HT1080 (cell line): ENCODE data around the gene RIOK2. TPM values are rescaled to one million over a fixed set of nuclear protein-coding genes. Genes with fewer than 3 reads are reported as not detected.
"Not testable (repeated sequence)": the region's sequence is repeated elsewhere in the genome, so short reads cannot be mapped to it uniquely, and the experiment has no call there.

ENCODE experiments used
- DNase-seq: peaks from one replicate; pipeline ENCODE4 v3.0.0-alpha.2; 2015; ENCODE audit warnings: low read depth
- total RNA-seq: library from RNA; depleted of rRNA; stranded (reverse); fragments of >200 nt; shearing (Covaris generic); gene quantifications from 2 replicates; pipeline ENCODE4 v1.2.3, GENCODE V29; 2014

The RIOK2 gene
- total RNA-seq, 1 experiment from 2014 or later, result 36.2 TPM

DNA sequence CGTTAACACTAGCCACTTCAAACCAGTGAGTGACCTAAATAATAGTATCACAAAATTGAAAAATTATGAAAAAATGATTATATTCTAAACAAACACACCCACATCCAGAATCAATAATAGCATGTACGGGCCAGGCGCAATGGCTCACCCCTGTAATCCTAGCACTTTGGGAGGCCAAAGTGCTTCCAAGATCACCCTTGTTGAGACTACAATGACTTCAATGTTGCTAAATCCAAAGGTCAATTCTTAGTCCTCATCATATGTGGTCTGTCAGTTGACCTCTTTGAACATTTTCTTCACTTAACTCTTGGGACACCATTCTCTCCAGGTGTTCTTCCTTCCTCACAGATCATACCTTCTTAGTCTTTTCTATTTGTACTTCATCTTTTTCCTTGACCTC is 11.3 kb downstream of the RIOK2 start:
- no peak for DNase-seq

DNA sequence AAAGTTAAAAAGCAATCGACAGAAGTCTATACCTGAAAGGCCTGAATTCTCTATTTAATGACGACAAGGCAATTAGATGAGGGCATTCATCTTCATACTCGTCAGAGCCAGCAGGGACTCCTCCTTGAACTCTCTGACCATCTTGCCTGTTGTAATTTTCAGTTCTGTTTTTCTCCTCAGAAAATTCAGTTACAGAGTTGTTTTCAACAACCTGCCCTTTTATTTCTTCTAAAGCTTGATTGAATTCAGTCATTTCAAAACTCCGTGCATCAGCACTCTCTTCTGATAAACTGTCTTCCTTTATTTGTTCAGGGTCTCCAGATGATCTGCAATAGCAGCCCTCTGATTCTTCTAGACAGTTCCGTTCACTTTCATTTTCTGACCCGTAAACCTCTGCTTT is 15.6 kb downstream of the RIOK2 start:
- DNase-seq, result no peak

DNA sequence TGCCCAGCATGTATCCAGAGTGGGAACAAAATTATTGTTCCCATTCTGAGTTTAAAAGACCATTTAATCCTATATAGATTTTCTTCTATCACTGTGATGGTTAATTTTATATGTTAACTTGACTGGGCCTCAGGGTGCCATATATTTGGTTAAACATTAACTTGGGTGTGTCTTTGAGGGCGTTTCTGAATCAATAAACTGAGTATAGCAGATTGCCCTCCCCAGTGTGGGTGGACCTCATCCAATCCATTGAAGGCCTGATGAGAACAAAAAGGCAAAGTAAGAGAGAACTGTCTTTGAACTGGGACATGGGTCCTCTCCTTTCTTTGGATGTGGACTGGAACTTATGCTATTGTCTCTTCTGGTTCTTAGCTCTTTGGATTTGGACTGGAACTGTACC is 17.3 kb downstream of the RIOK2 start:
- no peak for DNase-seq

DNA sequence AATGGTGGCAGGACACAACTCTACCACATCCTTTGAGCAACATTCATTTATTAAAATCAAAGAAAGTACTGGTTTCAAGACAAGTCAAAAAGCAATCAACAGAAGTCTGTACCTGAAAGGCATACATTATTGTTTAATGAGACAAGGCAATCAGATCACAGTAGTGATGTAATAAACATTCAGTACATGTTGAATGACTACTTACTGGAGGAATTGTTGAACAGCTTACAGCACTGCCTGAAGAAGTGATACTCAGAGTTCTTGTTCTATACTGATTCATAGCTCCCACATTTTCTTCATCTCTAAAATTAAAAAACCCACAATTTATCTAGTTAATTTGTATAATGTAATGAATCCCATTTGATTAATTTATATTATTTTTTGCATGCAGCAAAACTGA is 18.2 kb downstream of the RIOK2 start:
- no peak for DNase-seq

DNA sequence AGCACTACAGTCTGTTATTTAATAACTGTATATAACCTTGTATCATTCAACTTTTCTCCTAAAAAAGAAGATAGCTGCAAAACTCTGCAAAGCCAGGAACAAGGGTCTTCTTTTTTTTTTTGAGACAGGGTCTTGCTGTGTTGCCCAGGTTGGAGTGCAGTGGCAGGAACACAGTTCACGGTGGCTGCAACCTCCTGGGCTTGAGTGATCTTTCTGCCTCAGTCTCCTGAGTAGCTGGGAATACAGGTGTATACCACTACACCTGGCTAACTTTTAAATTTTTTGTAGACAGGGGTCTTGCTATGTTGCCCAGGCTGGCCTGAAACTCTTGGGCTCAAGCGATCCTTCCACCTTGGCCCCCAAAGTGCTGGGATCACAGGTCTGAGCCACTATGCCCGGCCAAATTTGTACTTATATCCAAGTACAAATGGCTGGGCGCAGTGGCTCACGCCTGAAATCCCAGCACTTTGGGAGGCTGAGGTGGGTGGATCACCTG is 19.2 kb downstream of the RIOK2 start:
- no peak for DNase-seq

DNA sequence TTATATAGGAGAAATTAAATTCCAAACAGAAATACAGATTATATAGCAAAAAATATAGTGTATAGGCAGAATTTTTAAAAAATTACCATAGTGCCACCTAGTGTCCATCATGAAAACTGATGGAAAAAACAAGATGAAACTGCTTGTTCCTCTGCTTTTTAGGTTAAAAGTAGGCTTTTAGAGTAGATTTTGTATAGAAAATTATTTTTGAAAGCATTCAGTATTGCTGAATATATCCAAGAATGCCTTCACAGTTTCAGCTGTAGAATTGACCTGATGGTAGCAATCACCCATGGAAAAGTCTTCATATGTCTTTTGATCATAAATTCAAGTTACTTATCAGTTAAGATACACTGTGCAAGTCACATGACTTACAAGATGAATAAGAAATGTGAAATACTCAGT is 19.7 kb downstream of the RIOK2 start:
- DNase-seq, result no peak

DNA sequence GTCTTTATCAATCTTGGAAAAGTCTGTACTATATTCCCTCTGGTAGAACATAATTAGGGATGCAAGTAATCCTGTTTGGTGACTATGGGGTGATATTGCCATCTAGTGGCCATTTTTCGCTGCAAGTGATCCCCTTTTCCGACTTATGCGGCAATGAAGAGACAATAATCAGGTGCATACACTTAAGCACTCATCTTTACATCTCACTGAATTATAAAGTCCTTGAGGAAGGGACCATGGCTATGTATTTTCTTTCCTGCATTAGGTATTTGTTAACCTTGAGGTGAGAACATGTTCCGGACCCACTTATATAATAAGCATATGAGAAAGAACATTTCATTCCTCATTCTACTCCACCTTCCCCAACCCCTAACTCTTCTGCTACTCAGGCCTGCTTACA is 21.0 kb downstream of the RIOK2 start:
- DNase-seq, result peak; percentile 65

DNA sequence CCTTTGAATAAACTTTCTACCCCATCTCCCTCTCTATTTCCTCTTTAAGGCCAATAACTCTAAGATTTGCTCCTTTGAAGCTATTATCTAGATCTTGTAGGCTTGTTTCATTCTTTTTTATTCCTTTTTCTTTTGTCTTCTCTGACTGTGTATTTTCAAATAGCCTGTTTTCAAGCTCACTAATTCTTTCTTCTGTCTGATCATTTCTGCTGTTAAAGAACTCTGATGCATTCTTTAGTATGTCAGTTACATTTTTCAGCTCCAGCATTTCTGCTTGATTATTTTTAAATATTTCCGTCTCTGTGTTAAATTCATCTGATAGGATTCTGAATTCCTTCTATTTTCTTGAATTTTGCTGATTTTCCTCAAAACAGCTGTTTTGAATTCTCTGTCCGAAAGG is 25.4 kb downstream of the RIOK2 start:
- no peak for DNase-seq

DNA sequence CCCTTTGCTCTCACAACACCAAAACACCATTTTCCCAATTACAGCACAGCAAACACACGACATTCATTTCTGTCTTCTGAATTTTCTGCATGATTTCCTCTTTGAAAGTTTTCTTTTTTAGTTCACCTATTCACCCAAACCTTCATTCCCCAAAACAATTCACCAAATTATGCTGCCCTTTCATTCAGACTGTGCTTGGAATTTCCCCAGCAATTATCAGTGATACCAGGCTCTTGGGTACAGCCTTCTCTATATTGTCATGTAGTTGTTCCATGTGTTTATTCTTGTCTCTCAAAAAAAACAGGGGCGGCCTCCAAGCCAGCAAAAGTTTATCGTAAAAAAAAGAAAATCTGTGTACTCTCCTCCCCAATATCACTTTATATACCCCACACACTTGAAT is 31.7 kb downstream of the RIOK2 start:
- DNase-seq, result no peak

DNA sequence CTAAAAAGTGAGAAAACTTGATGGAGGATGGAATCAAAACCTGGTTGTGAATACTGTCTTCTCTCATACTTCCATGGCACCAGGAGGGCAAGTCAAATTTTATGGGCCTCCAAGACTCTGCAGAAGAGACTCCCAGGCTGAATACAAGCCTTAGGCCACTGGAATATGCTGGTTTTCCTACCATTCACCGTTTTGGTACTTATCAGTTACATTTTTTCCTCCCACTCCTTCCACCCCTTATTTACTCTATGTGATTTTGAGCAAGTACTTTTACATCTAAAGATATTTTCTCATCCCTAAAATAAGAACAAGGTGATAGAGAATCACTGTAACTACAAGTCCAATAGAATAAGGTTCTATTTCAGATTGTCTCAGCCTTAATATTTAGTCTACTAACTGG is 32.6 kb downstream of the RIOK2 start:
- no peak for DNase-seq

DNA sequence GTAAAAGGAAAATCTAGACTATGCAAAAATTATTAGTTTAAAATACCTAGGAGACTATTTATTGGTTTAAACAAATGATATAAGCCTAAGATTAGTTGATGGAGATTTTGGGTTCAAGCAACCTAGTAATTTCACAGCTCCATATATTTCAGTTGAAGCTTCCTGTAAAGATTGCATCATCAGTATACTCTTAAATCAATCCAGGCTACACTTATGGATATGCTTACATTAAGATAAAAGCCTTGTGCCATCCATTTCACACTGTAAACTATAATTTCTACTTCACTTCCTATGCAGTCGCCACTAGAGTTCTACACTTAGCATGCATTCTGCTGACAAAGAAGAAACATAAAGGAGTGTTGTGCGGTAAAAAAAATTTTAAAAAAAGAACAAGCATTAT is 33.3 kb downstream of the RIOK2 start:
- DNase-seq, result no peak

DNA sequence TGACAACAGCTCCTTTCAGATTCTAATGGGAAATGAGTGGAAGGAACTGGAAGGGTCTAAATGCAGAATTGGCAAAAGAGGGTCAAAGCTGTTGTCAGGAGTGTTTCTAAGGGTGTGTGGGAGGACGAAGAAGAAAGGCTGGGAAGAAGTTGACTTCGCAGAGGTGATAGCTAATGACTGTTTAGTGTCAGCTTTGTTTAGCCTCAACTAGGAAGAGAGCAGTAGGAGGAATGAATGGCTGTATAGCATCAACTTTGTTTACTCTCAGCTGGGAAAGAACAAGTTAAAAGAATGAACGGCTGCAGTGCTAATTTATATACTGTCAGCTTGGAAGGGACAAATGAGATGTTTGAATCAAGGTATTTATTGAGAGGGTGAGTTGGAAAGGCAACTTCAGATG is 34.8 kb downstream of the RIOK2 start:
- DNase-seq, result no peak

DNA sequence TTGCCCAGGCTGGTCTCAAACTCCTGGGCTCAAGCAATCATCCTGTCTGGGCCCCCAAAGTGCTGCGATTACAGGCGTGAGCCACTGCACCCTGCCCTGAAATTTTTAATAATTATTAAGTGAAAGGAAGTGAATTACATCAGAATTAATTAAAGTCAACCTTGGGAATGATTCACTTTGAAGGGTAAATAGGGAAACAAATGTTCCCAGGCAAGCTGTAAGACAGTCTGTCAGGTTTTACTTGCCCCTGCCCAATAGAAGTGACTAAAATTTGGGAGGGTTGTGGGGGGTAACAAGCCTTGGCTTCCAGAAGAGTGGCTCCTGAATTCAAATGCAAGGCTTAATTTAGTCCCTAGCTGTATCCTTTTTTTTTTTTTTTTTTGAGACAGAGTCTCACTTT is 39.3 kb downstream of the RIOK2 start:
- no peak for DNase-seq

DNA sequence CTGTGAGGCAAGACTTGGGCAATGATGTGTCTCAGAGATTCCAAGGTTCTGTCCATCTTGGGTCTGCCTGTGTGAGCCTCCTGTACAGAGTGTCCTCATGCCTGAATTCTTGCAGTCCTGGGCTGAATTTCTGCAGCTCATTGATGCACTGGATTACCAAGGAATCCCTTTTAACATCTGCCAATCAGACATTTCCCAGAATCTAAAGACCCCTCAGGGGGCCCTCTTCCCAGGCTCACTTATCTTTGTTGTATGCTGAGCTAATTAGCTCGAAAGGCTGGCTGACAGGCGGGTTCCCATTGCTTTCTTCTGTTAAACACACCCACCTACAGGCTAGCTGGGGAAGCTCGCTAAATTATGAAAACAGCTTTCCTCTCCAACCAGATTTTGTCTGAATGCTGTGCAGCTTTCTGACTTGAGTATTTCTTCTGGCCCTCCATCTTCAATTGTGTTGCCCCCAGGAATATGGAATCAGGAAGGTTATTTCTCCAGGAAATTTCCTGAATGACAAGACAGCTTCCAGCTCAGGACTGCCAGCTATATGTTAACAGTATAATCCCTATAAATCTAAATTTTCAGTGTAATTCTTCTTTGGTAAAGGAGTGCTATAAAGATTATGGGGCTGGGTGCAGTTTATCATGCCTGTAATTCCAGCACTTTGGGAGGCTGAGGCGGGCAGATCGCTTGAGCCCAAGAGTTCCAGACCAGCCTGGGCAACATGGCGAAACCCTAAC is 40.4 kb downstream of the RIOK2 start, which contains the start of gene LIX1:
Gene LIX1, minus strand, starts transcription at position 91 of the 734 bp plus-strand sequence. Its CDS starts 35 bp downstream, at position 56.
- DNase-seq, result peak; percentile 55

DNA sequence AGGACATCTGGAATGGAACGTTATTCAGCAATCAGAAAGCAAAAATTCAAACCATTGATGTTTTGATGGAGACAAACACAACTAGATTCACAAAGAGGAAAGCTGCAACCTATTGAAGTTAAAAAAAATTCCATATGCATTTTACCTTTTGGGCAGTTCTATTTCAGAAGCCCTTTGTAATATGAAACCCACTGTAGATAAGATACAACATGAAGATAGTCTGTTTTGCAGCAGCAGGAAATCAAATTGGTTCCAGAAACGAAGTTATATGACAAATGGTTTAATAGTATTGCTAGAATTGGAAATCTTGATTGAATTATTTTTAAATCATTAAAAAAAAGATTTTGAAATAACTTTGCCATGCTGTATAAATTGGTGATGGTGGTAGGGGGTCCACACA is 41.5 kb downstream of the RIOK2 start:
- no peak for DNase-seq

DNA sequence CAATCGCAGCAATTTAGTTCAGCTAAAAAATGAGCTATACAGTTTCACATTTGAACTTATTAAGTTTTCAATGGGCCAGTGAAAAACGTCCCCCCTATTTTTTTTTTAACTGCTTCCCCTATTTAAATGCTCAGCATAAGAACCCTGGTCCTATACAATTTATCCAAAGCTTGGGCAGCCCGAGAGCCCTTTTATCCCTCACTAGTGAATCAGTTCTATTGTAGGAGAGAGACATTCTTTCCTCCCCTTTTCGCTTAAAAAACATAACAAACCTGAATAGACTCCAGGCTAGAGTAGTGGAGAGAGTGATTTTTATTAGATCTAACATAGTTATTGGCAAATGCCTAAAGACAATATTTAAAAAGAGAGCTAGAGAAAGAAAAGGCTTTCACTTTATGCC is 42.0 kb downstream of the RIOK2 start:
- DNase-seq, result no peak

DNA sequence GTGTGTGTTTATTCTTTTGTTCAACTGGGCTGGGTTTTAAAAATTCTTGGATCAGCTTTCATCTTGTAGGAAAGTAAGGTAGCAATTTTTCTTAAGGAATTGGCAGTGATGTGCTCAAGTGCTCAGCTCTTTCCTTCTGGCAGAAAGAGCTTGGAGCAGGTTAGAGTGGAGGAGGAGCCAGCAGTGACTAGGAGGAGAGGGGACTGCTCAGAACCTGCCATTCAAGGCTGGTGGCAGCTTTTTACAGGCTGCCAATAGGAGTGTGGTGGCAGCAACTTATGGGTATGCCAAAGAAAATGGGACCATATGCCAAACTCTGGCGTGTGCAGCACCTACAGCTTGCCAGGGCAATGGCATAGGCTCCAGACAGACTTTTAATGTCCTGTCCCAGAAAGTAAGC is 42.8 kb downstream of the RIOK2 start:
- not testable (repeated sequence) for DNase-seq

DNA sequence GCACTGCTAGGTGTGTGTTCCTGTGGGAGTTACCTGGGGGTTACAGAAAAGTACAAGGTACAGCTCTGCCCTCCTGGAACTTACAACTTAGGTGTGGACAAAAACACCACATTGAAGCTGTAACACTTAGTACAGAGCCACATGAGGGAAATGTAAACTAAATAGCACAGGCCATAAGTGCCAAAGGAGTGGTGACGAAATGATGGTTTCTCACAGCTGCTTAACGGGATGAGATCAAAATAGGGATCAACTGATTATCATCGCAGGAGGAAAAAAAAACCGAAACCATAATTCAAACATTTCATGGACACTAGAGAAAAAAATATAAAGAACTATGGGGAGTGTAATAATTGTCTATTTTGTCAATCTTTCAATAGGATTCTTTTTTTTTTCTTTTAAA is 46.6 kb downstream of the RIOK2 start:
- no peak for DNase-seq

DNA sequence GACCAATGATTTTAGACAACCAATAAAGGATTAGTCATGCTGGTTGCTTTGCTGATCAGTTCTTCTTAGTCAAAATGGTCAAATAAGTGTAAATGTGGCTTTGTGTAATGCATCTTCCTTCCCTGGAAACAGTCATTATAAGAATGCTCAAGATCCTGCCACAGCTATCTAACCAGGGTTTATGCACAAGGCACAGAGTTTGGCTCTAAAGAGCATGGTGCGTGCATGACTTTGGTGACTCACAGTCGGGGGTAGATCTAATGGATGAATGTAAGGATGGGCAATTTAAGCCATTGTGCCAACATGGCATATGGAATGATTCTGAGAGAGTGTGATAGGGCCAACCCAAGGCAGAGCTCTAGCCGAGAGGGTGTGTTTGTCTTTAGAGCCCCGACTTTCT is 47.2 kb downstream of the RIOK2 start:
- DNase-seq, result no peak

DNA sequence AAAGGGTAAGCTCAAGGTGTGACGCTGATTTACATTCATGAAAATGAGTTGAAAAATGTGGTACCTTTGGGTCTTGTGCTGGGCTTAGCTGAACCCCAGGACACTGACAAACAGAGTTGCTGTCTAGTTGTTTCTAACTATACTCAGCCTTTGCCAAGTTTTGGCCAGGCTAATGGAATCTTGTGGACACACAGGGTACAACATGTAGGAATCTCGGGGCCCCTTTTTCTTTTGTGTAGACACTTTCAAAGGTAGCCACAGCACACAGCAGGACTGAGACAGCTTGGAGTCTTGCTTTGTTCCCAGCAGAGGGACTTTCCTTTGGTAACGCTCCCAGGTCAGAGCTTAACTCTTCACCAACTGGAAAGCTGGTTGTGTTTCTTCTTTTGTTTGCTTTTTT is 48.4 kb downstream of the RIOK2 start:
- no peak for DNase-seq

DNA sequence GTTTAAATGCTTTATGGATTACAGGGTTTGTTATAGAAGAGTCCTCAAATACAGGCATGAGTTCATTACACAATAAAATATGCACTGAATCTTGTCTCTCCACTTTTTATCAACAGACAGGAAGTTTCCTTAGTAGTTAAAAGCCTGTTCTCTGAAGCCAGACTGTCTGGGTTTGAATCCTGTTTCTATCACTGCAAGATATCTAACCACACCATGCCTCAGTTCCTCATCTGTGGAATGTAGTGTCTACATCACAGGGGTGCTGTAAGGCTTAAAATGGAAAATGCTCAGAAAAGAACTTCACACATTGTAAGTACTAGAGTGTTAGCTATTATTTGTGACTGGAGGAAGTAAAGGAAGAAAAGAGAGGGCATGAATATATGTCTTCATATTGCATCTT is 49.9 kb downstream of the RIOK2 start:
- DNase-seq, result no peak

DNA sequence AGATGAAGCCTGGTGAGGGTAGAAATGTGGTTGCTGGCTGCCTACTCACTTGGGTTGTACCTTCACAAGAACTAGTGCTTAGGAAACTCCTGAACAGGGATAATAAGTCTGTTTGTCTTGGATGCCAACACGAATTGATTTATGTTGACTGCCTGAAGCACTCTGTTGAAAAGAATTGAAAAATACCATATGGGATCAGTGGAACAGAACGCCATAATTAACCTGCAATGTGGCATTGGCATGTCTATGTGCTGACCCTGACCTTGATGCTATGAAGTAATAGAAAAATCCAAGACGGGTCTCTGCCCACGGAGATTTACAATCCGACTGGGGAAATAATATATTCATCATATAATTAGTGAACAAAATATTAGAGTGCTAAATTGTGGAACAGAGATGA is 51.1 kb downstream of the RIOK2 start:
- DNase-seq, result no peak

DNA sequence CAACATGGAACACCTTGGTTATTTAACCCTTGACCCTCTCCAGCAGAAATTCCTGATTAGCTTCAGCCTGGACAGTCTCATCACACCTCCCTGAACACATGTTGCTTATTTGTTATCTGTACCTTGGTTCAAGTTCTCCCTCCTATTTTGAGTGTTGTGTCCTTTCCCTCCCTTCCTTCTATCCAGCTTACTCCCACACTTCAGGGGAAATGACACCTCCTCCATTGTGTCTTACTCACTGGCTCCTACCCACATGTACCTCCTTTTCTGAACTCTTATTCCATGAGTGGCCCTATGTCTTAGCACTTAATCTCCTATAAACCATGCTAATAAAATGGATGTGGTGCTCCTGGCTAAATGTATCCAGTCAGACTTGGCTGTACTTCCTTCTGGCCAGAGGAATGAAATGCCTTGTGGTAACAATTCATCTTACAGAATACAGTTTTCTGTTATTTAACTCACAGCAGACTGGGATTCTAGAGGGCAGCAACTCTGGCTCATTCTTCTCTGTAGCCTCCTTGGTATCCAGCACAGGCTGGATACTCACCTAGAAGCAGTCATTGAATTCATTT is 51.8 kb downstream of the RIOK2 start:
- peak; percentile 30 for DNase-seq
